ENCODE measurements around the gene SCAPER.

Gene SCAPER

DNA sequence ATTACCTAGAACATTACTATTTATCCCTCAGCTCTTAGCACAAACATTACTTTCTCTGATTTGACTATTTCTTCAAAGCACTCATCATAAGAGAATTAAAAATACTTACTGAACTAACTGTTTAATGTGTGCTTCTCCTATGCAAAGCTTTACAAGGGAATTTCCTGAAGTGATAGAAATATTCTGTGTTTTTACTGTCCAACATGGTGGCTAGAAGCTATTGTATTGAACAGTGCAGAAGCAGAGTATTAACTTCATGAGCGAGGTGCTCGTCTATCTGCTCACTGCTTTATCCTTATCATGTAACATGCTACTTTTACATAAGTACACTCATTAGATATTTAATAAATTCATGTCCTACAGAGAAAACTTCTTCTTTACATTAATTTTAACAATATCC is 329.5 kb downstream of the SCAPER start:
- Histone ChIP-seq H3K9me3 (ENCODE audit: control insufficient read depth, insufficient read depth, low read depth, low read length) (no peaks in the 10 kb centered on the region), H3K27ac (ENCODE audit: extremely low read depth, low read depth, low read length) (no peak overlapping the region), H3K4me3 (ENCODE audit: low read depth, low read length) (no peak overlapping the region), H3K4me1 (ENCODE audit: control insufficient read depth, insufficient read depth, low read length) (0 out of 2 replicates have a peak, but pooled peaks cover 3% of the 10 kb centered on the region), H3K36me3 (ENCODE audit: control insufficient read depth in 2 of 2, insufficient read depth in 1 of 2, low read length in 2 of 2) (no peaks in the 10 kb centered on the region; a peak in 1 of 3 replicates)
- TF ChIP-seq, protein P1, sequence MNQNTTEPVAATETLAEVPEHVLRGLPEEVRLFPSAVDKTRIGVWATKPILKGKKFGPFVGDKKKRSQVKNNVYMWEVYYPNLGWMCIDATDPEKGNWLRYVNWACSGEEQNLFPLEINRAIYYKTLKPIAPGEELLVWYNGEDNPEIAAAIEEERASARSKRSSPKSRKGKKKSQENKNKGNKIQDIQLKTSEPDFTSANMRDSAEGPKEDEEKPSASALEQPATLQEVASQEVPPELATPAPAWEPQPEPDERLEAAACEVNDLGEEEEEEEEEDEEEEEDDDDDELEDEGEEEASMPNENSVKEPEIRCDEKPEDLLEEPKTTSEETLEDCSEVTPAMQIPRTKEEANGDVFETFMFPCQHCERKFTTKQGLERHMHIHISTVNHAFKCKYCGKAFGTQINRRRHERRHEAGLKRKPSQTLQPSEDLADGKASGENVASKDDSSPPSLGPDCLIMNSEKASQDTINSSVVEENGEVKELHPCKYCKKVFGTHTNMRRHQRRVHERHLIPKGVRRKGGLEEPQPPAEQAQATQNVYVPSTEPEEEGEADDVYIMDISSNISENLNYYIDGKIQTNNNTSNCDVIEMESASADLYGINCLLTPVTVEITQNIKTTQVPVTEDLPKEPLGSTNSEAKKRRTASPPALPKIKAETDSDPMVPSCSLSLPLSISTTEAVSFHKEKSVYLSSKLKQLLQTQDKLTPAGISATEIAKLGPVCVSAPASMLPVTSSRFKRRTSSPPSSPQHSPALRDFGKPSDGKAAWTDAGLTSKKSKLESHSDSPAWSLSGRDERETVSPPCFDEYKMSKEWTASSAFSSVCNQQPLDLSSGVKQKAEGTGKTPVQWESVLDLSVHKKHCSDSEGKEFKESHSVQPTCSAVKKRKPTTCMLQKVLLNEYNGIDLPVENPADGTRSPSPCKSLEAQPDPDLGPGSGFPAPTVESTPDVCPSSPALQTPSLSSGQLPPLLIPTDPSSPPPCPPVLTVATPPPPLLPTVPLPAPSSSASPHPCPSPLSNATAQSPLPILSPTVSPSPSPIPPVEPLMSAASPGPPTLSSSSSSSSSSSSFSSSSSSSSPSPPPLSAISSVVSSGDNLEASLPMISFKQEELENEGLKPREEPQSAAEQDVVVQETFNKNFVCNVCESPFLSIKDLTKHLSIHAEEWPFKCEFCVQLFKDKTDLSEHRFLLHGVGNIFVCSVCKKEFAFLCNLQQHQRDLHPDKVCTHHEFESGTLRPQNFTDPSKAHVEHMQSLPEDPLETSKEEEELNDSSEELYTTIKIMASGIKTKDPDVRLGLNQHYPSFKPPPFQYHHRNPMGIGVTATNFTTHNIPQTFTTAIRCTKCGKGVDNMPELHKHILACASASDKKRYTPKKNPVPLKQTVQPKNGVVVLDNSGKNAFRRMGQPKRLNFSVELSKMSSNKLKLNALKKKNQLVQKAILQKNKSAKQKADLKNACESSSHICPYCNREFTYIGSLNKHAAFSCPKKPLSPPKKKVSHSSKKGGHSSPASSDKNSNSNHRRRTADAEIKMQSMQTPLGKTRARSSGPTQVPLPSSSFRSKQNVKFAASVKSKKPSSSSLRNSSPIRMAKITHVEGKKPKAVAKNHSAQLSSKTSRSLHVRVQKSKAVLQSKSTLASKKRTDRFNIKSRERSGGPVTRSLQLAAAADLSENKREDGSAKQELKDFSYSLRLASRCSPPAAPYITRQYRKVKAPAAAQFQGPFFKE (tag by site-specific recombination; IDR thresholded peaks at IDR 0.05; ENCODE audit: borderline replicate concordance), result no peak
- TF ChIP-seq ZNF626 (tag by site-specific recombination; IDR thresholded peaks at IDR 0.05) (no peak), ZNF585B (tag by site-specific recombination; IDR thresholded peaks at IDR 0.05) (no peak), ZNF274 (IDR thresholded peaks at IDR 0.05; ENCODE audit: low read length) (no peak), ZNF274 (tag by site-specific recombination; IDR thresholded peaks at IDR 0.05; ENCODE audit: borderline replicate concordance) (no peak), ZNF23 (tag by site-specific recombination; IDR thresholded peaks at IDR 0.05; ENCODE audit: borderline replicate concordance) (no peak), ZIC2 (tag by site-specific recombination; IDR thresholded peaks at IDR 0.05) (no peak), ZBTB20 (tag by site-specific recombination; IDR thresholded peaks at IDR 0.05) (no peak), ZNF404 (tag by site-specific recombination; IDR thresholded peaks at IDR 0.05) (no peak), ZNF423 (tag by site-specific recombination; IDR thresholded peaks at IDR 0.05) (no peak), BCL11B (tag by site-specific recombination; IDR thresholded peaks at IDR 0.05; ENCODE audit: low read depth) (no peak), ZNF202 (tag by site-specific recombination; IDR thresholded peaks at IDR 0.05; ENCODE audit: borderline replicate concordance) (no peak), EGR2 (tag by site-specific recombination; IDR thresholded peaks at IDR 0.05; ENCODE audit: low read depth) (no peak), ZBTB48 (tag by site-specific recombination; IDR thresholded peaks at IDR 0.05) (no peak)
- TF ChIP-seq, protein P2, sequence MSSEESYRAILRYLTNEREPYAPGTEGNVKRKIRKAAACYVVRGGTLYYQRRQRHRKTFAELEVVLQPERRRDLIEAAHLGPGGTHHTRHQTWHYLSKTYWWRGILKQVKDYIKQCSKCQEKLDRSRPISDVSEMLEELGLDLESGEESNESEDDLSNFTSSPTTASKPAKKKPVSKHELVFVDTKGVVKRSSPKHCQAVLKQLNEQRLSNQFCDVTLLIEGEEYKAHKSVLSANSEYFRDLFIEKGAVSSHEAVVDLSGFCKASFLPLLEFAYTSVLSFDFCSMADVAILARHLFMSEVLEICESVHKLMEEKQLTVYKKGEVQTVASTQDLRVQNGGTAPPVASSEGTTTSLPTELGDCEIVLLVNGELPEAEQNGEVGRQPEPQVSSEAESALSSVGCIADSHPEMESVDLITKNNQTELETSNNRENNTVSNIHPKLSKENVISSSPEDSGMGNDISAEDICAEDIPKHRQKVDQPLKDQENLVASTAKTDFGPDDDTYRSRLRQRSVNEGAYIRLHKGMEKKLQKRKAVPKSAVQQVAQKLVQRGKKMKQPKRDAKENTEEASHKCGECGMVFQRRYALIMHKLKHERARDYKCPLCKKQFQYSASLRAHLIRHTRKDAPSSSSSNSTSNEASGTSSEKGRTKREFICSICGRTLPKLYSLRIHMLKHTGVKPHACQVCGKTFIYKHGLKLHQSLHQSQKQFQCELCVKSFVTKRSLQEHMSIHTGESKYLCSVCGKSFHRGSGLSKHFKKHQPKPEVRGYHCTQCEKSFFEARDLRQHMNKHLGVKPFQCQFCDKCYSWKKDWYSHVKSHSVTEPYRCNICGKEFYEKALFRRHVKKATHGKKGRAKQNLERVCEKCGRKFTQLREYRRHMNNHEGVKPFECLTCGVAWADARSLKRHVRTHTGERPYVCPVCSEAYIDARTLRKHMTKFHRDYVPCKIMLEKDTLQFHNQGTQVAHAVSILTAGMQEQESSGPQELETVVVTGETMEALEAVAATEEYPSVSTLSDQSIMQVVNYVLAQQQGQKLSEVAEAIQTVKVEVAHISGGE (tag by site-specific recombination; conservative IDR thresholded peaks at IDR 0.05; ENCODE audit: low read depth), result no peak
- TF ChIP-seq, protein P3, sequence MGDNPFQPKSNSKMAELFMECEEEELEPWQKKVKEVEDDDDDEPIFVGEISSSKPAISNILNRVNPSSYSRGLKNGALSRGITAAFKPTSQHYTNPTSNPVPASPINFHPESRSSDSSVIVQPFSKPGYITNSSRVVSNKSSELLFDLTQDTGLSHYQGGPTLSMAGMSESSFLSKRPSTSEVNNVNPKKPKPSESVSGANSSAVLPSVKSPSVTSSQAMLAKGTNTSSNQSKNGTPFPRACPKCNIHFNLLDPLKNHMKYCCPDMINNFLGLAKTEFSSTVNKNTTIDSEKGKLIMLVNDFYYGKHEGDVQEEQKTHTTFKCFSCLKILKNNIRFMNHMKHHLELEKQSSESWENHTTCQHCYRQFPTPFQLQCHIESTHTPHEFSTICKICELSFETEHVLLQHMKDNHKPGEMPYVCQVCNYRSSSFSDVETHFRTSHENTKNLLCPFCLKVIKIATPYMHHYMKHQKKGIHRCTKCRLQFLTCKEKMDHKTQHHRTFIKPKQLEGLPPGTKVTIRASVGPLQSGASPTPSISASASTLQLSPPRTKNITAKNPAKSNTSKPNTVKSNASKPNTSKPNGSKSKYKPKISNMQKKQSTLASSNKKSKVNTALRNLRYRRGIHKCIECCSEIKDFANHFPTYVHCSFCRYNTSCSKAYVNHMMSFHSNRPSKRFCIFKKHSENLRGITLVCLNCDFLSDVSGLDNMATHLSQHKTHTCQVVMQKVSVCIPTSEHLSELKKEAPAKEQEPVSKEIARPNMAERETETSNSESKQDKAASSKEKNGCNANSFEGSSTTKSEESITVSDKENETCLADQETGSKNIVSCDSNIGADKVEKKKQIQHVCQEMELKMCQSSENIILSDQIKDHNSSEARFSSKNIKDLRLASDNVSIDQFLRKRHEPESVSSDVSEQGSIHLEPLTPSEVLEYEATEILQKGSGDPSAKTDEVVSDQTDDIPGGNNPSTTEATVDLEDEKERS (tag by site-specific recombination; IDR thresholded peaks at IDR 0.05), result no peak
- POLR2A ChIA-PET, result no interaction called here
- CTCF ChIA-PET, result interaction anchor here (0.7 kb wide), 1 partner anchor 12 kb away, joined by 3 read pairs; no protein-coding TSS in a partner anchor

All from HEK293 (cell line).